Activated naive CD8-positive, alpha-beta T cell treated with anti-CD3 and anti-CD28 coated beads, Interleukin-2, amount 50 U/mL, for 16 hours (primary cell): ENCODE results near the gene ARL3.
A peak's percentile ranks its signal among the peaks of the same experiment; 100 is the strongest.

Experiments
- DNase-seq: peaks from one replicate; pipeline ENCODE4 v3.0.0-alpha.2; 2020; ENCODE audit warnings: low read depth, low spot score

The ARL3 gene

GRCh38 chr10:102651455-102652169, 62.6 kb downstream of the ARL3 start:
- no peak for DNase-seq

GRCh38 chr10:102650655-102651454, 63.3 kb downstream of the ARL3 start:
- DNase-seq: no peak

- DNase-seq: no peak
Measured at GRCh38 chr10:102649797-102650654, 64.2 kb downstream of the ARL3 start.

- no peak for DNase-seq
Measured at GRCh38 chr10:102648889-102649796, 65.1 kb downstream of the ARL3 start.

GRCh38 chr10:102648269-102648888, 65.8 kb downstream of the ARL3 start:
- no peak for DNase-seq

GRCh38 chr10:102647443-102648268, 66.5 kb downstream of the ARL3 start:
- DNase-seq: no peak

- DNase-seq: no peak
Measured at GRCh38 chr10:102646610-102647442, 67.4 kb downstream of the ARL3 start.

GRCh38 chr10:102645741-102646609, 68.2 kb downstream of the ARL3 start:
- DNase-seq: no peak

- no peak for DNase-seq
Measured at GRCh38 chr10:102645388-102645740, 68.8 kb downstream of the ARL3 start.

GRCh38 chr10:102644646-102645387, 69.4 kb downstream of the ARL3 start:
- DNase-seq: no peak

GRCh38 chr10:102644066-102644645, 70.0 kb downstream of the ARL3 start, which contains the start of gene TRIM8:
TRIM8 (plus strand) TSS chr10:102644479; CDS start chr10:102644618, 139 bp downstream.
- DNase-seq: no peak

- DNase-seq: no peak
Measured at GRCh38 chr10:102643336-102644065, 70.7 kb downstream of the ARL3 start.

GRCh38 chr10:102642736-102643335, 71.4 kb downstream of the ARL3 start:
- DNase-seq: no peak

GRCh38 chr10:102641880-102642735, 72.1 kb downstream of the ARL3 start:
- DNase-seq: peak; percentile 98

GRCh38 chr10:102641402-102641801, 72.8 kb downstream of the ARL3 start:
- DNase-seq: no peak
